Ecto neural progenitor cell (in vitro differentiated cells): ENCODE measurements around the gene NAT8L.

Source experiments
- DNase-seq: peaks from one replicate; pipeline ENCODE4 v3.0.0-alpha.2; 2018; ENCODE audit warnings: low spot score

Gene NAT8L

DNA sequence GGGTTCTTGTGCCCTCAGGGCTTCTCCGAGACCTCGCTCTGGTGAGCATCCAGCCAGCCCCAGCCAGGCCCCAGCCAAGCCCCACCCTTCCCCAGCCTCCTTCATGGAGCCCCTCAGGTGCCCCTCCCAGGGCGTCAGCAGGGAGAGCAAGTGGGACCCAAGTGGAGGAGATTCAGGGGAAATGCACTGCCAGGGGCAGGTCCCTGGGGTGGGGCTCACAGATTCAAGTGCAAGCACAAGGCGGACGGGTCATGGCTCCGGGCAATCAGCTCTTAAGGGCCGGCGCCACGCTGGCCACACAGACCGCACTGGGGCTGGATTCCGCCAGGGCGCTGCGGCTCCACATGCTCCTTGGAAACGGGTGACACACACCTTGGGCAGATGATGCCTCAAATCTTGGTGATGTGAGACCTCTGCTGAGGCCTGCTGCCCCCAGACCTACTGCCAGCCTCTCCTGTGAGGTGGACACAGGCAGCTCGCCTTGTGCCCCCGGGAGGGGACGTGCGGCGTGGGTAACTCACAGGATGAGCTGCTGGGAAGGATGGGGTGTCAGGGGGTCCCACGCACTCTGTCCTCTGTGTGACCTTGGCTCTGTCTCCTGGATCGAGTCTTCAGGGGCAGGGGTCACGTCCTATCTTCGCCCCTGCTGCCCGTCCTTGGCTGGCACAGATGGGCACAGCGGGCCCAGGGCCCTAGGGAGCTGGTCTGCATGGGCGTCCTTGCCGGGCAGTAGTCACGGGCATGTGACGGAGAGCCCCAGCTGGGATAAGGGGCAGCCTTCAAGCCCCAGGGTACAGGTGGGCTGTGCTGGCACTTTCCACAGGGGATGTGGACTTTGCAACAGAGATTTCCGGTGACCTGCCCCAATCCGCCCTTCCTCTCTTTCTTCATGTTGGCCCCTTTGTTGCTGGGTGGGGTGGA lies 17.1 kb downstream of the NAT8L start:
- DNase-seq: no peak

DNA sequence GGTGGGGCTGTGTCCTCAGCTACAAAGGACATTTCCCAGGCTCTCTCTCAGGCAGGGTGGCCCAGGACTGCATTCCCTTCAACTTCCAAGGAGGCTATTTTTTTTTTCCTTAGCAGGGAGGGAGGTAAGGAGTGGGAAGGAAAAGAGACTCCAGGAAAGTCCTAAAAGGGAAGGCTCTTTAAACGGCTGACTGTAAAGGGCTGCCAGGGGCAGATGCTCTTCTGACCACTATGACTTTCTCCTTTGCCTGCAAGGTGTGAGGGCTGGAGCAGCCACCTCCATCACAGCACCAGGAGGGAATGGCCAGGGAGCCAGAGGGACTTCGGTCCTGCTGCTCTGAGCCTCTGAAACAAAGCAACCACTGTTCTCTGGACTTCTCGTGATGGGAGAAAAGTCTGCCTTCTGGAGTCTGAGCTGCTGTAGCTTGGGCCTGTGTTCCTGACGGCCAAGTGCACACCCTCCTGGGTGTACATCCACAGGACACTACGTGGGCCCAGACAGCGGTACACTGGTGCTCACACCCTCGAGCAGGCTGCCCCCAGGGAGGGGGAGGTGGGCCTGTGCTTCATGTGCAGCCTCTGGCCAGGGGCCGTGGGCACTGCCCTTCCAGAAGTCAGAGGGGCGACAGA lies 17.9 kb downstream of the NAT8L start:
- DNase-seq: no peak

DNA sequence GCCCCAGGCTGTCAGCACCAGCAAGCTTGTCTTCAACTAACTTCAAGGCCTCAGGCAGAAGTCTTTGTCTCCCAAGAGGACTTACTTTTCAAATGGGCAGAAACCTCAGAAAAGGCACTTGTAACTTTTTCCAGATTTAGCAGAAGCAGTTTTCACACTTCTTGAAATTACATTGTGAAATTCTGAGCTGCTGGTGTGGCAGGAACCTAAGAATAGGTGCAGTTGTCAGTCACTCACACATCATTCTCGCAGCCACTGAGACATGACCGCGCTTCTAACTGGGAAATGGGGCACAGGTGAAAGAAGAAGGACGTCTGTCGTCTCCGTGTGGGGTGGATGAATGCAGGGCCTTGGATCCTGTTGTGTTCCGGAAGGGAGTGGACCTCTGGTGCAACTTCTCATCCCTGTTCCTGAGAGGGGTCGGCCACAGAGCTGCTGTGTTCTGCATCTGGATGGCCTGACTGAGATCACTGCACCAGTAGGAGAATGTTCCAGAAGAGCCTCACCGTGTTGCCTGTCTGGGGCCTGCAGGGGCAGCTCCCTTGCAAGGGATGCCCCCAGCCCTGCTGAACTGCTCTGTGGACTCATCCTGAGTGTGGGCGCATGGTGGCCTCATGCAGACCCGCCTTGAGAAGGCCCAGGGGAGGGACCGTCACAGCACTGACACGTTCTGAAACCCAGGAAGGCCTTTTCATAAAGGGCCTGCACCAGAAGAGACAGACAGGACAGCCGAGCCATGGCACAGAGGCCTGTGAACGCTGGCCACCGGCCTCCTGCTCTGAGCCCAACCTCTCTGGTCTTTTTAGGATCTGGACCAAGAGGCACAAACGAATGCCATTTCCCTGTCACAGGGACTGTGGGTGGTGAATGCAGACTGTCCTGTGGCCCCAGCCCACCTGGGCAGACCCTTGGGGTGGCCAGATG lies 18.7 kb downstream of the NAT8L start:
- DNase-seq: no peak

DNA sequence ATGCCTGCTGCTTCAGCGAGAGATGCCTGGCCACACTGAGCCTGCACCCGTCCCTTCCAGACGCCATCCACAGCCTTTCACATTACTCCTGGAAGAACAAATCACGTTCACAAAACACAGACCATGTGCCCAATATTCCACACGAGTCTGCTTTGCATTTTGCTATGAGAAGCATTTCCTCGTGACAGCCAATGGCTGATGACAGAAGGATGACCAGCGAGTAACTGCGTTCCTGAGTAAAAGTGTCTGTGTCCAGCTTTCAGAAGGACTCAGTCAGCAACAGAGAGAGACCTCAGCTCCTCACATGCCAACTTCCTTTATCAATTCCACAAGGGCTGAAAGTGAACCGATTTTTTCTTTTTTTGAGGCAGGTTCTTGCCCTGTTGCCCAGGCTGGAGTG lies 19.5 kb downstream of the NAT8L start:
- no peak for DNase-seq

DNA sequence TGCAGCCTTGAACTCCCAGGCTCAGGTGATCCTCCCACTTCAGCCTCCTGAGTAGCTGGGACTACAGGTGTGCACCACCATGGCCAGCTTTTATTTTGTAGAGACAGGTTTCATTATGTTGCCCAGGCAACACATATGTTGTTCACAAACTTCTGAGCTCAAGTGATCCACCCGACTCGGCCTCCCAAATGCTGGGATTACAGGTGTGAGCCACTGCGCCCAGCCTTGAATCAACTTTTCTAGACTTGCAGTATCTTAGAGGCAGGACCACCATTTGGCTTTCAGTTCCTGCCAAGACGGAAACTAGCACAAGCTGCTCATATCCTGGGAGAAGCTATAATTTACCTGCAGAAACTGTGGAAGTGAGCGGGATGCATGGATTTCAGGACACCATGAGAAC lies 19.9 kb downstream of the NAT8L start:
- no peak for DNase-seq

DNA sequence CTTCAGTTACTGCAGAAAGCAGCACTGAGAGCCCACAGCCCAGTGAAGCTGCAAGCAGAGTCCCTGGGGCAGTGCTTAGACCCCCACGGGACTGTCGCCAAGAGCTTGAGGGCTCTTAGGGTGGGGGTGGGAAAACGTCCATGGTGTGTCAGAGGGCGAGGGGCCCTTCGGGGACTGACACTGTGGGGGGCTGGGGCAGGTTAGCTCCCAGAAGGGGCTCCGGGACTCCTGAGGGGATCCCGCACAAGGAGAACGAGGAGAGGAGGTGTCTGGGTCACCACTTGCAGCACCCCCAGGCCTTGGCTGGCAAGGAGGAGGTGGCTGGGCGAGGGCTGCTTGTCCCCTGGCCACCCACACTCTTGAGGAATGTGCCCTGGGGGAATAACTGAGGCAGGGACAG lies 20.8 kb downstream of the NAT8L start:
- DNase-seq: no peak

DNA sequence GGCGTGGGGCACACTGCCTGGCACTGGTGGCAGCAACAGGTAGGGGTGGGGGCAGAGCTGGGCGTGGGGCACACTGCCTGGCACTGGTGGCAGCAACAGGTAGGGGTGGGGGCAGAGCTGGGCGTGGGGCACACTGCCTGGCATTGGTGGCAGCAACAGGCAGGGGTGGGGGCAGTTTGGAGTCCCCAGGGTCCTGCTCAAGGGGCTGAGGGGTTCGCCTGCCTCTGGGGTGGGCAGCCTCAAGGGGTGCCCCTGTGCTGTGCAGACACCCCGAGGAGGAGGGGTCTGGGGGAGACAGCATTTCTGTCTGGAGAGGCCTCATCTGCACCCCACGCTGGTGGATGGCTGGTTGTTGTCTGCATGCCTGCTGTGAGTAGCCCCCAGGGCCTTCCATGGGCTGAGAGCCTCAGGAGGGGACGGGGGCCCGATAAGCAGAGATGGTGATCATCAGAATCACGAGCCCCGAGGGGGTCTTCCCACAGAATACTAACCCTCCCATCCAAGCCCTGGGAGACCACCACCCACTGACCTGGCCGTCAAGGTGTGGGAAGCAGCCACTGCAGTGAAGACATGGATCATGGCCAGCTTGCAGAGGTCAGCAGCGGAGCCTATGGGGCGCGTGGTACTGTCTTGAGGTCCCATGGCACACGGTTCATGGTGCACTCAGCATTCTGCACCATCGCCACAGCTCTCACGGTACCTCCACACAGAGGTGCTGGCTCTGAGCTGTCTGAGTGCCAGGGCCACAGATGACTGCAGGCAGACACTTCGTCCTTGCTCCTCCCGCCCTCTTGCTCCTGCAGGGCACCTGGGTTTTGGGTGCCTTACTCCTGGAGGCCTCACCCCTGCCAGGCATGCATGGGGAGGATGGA lies 21.5 kb downstream of the NAT8L start:
- no peak for DNase-seq

DNA sequence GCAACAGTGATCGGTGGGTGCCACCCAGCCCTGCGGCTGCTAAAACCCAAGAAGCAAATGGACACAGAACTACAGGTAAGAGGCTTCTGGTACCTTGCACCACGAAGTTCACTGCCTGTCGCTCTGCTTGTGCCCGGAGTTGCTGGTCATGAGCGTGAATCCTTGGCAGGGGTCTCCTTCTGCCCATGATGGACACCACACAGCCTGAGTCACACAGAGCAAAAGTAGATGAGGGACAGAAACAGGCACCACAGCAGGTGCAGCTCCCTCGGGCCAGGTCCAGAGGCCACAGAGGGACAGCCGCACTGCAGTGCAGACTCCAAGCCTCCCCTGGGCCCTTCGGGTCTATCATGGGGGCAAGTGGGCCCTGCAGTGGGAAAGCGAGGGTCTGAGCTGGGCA lies 22.4 kb downstream of the NAT8L start:
- DNase-seq: no peak

DNA sequence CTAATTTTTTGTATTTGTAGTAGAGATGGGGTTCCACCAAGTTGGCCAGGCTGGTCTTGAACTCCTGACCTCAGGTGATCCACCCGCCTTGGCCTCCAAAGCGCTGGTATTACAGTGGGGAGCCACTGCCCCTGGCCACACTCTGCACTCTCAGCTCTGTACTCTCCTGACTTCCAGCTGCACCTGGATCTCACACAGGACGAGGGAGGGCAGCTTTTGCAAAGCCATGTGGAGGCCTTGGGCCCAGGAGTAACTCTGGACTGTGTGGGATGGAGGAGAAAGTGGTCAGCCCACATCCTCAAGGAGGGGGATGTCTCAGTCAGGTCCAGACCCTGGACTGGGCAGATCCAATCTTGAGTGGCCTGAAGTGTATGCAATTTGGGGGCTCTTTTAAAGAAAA lies 23.0 kb downstream of the NAT8L start:
- no peak for DNase-seq

DNA sequence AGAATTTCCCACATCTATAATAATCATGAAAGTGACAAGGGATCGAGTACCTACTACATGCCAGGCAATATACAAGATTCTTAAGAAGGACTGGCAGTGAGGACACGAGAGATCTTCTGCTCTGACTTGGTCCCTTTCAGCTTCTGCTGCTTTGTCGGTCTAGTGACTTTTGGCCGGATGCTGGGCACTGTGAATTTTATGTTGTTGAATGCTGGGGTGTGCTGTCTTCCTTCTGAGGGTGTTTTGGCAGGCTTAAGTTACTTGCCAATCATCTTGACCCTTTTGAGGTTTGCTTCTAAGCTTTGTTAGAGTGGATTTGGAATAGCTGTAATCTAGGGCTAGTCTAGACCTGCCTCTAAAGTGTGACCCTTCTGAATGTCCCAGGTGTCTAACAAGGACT lies 23.5 kb downstream of the NAT8L start:
- no peak for DNase-seq

DNA sequence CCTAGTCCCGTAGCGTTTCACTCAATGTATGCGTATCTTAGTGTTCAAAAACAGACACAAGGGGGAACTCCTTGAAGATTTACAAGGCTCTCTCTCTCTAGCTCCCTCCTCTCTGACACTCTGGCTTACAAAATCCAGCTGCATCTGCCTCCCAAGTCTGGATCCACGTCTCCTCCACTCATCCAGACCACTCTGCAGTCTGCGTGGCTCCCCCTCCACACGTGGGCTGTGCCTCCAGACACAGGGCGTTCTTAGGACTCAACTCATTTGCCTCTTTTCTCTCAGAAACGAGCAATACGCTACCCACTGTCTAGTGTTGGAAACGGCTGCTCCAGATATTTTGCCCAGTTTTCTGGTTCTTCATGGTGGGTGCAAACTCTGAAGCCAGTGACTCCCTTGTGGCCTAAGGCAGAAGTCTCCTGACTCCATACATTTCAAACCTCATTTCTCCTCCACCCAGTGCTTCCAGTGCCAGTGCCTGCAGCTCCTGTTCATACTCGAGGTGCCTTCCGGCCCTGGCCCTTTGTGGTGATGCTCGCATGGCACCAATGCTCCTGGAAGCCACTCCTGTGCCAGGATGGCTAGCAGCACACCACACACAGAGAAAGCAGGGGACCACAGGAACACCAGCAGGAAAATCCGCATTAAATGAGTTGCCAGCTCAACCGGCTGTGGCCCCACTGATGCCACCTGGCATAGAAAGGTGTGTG lies 24.1 kb downstream of the NAT8L start:
- DNase-seq: no peak

DNA sequence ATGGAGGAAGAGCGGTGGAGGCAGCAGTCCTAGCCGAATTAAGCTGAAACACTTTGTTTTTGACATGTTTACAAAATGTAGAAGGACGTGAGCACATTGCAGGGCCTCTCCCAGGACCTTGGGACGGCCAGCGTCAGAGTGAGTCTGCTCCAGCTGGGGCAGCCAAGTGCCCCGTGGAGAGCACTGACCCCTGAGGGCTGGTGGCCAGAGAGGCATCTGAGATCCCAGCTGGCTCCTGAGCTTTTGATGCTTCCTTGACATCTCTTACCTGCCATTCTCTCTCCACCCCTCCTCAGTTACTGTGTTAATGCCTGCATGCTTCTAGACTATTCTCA lies 24.7 kb downstream of the NAT8L start:
- no peak for DNase-seq

DNA sequence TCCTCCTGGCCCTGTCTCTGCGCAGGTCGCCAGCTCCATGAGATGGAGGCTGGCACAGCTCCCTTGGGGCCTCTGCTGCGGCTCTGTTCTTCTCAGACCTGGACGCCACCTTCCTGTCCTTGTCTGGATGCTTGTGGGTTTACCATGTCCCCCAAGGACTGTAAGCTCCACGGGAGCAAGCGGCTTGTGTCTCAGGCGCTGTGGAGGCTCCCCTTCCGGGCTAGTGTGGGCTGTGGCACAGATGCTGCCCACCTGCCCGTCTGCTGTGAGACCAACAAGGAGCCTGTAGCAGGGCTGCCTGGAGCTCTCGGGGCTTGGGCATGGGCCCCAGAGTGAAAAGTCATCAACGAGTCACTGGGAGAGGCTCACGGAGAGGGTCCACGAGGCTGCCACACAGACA lies 25.2 kb downstream of the NAT8L start:
- DNase-seq: no peak

DNA sequence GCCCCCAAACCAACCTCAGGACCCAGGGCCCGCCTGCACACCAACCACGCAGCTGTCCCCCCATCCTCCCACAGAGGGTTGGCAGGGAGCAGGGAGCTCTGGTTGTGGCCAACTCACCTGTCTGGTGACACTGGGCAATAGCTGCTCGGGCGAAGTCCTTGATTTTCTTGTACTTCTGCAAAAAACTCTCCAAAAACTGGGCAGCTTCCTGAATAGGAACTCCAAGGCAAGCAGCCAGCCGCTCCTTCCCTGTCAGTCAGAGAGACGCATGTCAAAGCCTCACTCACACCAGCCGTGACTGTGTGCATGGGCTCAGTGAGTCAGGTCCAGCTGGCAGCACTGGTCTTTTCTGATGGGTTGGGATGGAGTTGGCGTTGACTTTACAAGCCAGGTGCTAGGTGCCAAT lies 26.4 kb downstream of the NAT8L start:
- no peak for DNase-seq

DNA sequence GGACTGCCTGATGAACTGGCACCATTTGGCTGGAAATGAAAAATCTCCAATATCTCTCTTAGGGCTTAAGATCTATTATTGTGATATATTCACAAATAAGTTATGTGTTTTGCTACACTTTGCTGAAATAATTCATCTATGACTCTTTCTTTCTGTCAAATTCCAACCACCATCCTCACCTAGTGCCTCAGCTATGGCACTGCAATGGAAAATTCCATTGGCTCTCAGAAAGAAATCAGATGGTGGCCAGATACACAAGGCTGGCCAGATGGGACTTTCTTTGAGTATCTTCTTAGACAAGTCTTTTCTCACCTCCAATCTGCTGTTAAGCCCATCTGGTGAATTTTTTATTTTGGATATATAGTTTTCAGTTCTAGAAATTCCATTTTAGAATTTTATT lies 28.0 kb downstream of the NAT8L start:
- DNase-seq: no peak

DNA sequence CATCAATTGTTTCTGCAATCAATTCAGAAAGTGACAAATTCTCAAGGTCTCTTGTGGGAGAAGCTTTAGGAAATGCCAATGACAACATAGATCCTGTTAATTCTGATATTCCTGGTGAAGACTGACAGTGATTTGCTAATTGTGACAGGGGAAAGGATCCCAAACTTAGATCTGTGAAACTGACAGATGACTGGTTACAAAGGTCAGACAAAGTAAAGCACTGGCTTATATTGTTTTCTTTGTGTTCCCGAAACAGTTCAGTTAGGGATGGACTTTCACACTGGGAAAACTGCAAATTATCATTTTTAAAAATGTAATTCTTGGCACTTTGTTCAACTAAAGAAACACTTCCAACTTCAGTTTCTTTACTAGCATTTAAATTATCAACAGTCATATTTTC lies 30.1 kb downstream of the NAT8L start:
- no peak for DNase-seq

DNA sequence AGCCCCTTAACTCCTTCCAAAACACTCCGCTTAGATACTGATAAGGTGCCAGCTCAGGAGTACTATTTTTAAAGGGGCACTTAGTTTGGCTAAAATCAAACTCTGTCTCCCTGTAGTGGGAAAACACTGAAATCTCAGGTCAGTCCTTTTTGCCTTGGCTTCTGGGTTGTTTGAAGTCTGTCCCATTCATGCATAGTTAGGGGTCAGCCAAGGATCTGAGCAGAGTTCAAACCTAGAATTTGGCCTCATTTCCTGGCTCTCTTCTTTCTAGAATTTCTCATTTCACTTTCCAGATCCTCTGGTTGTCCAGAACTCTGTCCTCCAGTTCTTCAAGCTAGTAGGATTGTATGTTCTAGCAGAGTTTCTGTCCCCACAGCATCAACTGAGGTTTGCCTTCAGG lies 31.5 kb downstream of the NAT8L start:
- DNase-seq: no peak

DNA sequence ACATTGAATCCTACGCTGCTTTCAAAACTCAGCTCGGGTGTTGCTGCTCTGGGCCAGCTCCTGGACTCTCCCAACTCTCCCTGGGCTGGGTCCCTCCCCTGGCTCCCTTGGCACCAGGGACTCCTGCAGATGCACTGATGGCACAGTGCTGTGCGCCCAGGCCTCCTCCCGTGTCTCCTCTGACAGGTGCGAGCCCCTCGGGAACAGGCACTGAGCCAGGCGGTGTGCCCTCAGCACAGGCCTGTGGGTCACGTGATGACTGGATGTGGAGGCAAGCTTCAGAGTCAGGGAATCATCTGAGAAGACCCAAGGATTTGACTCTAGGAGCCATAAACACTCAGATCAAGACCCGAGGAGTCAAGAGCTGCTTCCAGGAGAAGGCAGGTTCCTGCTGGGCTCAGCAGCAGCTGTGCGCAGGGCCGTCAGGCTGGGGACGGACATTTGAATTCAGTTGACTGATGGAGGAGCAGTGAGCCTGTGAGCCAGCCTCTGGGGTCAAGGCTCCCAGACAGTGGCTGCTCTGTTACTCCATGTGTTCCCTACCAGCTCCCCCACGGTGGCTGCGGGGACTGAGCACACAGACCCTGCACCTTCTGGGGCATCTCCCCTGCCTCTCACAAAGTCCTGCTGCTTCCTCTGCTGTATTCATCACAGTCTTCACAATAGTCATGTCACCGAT lies 33.0 kb downstream of the NAT8L start:
- no peak for DNase-seq

DNA sequence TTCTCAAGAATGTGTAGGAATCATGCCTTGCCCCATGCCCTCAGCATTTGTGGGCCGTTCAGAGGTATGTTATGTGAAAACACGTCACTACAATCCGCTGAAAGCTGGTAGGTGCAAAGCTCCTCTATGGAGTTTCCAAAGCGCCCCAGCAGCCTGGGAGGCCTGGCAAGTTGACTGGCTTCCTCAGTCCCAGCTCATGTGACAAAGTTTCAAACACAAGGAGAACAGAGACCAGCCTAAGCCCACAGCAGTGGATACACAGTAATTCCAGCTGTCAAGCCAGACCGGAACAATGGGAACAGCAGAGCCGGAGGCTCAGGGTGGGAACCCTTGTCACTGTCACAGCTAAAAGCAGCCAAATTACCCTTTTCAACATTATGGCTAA lies 33.5 kb downstream of the NAT8L start:
- no peak for DNase-seq

DNA sequence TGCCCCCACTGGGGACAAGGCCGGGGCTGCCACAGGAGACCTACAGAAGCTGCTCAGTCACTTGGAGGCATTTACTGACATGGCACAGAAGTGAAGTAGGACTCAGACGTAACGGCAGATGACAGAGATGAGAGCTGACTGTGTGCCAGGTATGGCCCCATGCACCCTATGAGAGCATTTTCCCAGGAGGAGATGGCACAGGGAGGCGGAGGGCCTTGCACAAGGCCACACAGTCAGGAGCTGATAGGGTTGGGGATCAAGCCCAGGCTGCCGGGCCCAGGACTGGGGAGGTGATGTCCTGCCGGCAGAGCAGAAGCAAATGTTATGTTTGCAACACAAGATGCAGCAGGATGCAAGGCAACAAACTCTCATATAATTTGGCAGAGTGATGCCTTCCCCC lies 34.1 kb downstream of the NAT8L start:
- no peak for DNase-seq

DNA sequence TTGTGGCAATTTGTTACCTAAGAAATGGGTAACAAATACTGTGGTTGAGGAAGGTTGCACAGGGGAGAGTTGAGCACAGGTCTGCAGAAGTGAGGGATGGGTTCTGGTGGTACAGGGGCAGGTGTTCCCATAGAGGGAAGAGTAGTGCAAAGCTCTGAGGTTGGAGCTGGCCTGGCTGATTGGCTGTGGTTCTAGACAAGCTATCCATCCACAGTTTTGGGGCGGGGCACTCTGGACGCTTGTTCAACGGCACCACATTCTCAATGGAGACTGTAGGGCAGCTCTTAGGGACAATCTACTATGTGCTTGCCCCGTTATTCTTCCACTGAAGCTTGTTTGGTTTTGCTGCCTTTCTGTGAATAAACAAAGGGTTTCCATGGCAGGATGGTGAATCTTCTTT lies 35.4 kb downstream of the NAT8L start:
- no peak for DNase-seq
